ENCODE measurements around the gene HDAC5. TPM values are rescaled to one million over a fixed set of nuclear protein-coding genes. Genes with fewer than 3 reads are reported as not detected.

HDAC5 gene
- total RNA-seq, 6 experiments from 2014 or later: 12.0 to 26.4 (median 15.5) TPM

GRCh38 chr17:44093231-44093900, 30.1 kb downstream of the HDAC5 start:
- DNase-seq (no peak), ATAC-seq (no peak)
- intact Hi-C loops (cut with DNase I): no loop called here
- Histone ChIP-seq H3K27me3 (no peaks in the 10 kb centered on the region), H3K4me3 (no peak overlapping the region), H3K27ac (no peak overlapping the region), H3K9me3 (no peaks in the 10 kb centered on the region), H3K36me3 (peaks cover 0 to 34% (median 0%) of the 10 kb centered on the region in 4 donors), H3K4me1 (peaks cover 0 to 27% (median 15%) of the 10 kb centered on the region in 4 donors)
- TF ChIP-seq POLR2A (IDR thresholded peaks at IDR 0.05) (no peak), CTCF (IDR thresholded peaks at IDR 0.05) (no peak)
- 92% methylated on average over 2 of the region's 21 CpGs for WGBS (ENCODE audit: insufficient coverage, low coverage, low lambda C conversion rate, missing lambda C conversion rate)

GRCh38 chr17:44092051-44092450, 31.4 kb downstream of the HDAC5 start:
- DNase-seq (no peak), ATAC-seq (no peak)
- Histone ChIP-seq H3K9me3 (no peaks in the 10 kb centered on the region), H3K36me3 (peaks cover 0 to 34% (median 0%) of the 10 kb centered on the region in 4 donors), H3K27me3 (no peaks in the 10 kb centered on the region), H3K4me1 (peaks cover 0 to 14% (median 7%) of the 10 kb centered on the region in 4 donors), H3K27ac (no peak overlapping the region), H3K4me3 (no peak overlapping the region)
- no peak for TF ChIP-seq POLR2A (IDR thresholded peaks at IDR 0.05)
- TF ChIP-seq CTCF (IDR thresholded peaks at IDR 0.05): no peak
- intact Hi-C loops (cut with DNase I): no loop called here
- WGBS (ENCODE audit: insufficient coverage, low coverage, low lambda C conversion rate, missing lambda C conversion rate): 95% methylated on average over 2 of the region's 11 CpGs

- Histone ChIP-seq H3K36me3 (peaks cover 0 to 34% (median 0%) of the 10 kb centered on the region in 4 donors), H3K4me3 (no peak overlapping the region), H3K27me3 (no peaks in the 10 kb centered on the region), H3K9me3 (no peaks in the 10 kb centered on the region), H3K4me1 (peaks cover 0 to 8% (median 3%) of the 10 kb centered on the region in 4 donors), H3K27ac (no peak overlapping the region)
- DNase-seq: no peak
- intact Hi-C loops (cut with DNase I): no loop called here
- WGBS (ENCODE audit: insufficient coverage, low coverage, low lambda C conversion rate, missing lambda C conversion rate): 75% methylated on average over 5 of the region's 14 CpGs
- no peak for ATAC-seq
- no peak for TF ChIP-seq CTCF (IDR thresholded peaks at IDR 0.05)
- no peak for TF ChIP-seq POLR2A (IDR thresholded peaks at IDR 0.05)
Observed at GRCh38 chr17:44091200-44091997, 32.0 kb downstream of the HDAC5 start.

GRCh38 chr17:44088254-44088653, 35.2 kb downstream of the HDAC5 start:
- no peak for ATAC-seq
- Histone ChIP-seq H3K36me3 (peaks cover 0 to 37% (median under 1%) of the 10 kb centered on the region in 4 donors), H3K4me1 (no peaks in the 10 kb centered on the region), H3K9me3 (no peaks in the 10 kb centered on the region), H3K27me3 (no peaks in the 10 kb centered on the region), H3K4me3 (no peak overlapping the region), H3K27ac (no peak overlapping the region)
- no peak for DNase-seq
- intact Hi-C loops (cut with DNase I): no loop called here
- TF ChIP-seq POLR2A (IDR thresholded peaks at IDR 0.05): no peak
- TF ChIP-seq CTCF (IDR thresholded peaks at IDR 0.05): no peak
- WGBS (ENCODE audit: insufficient coverage, low coverage, low lambda C conversion rate, missing lambda C conversion rate): 80% methylated on average over 3 of the region's 16 CpGs

All from right lobe of liver (tissue), 6 donors.